SU-DHL-6 (cell line): Measurements from ENCODE around the gene BID.
"Not testable (repeated sequence)": the region's sequence is repeated elsewhere in the genome, so short reads cannot be mapped to it uniquely, and the experiment has no call there.

Experiments
- EZH2phosphoT487 ChIP-seq: fragments of 200-600 bp; sonication (generic), shearing (Covaris generic); conservative IDR thresholded peaks from 2 replicates; pipeline ENCODE4 v1.6.1; 2018; ENCODE audit warnings: mild to moderate bottlenecking, antibody characterized with exemption, low read length, moderate library complexity, mixed read lengths
- TF ChIP-seq, protein P1 (sequence below): fragments of 200-600 bp; sonication (generic); IDR thresholded peaks from one replicate; pipeline ENCODE4 v1.5.1; 2017; ENCODE audit warnings: antibody characterized with exemption, mild to moderate bottlenecking, low read length, moderate library complexity; ENCODE audit not compliant: insufficient read depth, poor library complexity, severe bottlenecking

DNA sequence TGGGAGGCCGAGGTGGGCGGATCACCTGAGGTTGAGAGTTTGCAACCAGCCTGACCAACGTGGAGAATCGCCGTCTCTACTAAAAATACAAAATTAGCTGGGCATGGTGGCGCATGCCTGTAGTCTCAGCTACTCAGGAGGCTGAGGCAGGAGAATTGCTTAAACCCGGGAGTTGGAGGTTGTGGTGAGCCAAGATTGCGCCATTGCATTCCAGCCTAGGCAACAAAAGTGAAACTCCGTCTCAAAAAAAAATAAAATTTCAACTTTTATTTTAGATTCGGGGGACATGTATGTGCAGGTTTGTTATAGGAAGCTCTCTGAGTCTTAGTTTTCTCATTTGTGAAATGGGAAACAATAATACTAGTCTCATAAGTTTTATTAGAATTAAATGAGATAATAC is 77.1 kb downstream of the BID start:
- TF ChIP-seq, protein P1, sequence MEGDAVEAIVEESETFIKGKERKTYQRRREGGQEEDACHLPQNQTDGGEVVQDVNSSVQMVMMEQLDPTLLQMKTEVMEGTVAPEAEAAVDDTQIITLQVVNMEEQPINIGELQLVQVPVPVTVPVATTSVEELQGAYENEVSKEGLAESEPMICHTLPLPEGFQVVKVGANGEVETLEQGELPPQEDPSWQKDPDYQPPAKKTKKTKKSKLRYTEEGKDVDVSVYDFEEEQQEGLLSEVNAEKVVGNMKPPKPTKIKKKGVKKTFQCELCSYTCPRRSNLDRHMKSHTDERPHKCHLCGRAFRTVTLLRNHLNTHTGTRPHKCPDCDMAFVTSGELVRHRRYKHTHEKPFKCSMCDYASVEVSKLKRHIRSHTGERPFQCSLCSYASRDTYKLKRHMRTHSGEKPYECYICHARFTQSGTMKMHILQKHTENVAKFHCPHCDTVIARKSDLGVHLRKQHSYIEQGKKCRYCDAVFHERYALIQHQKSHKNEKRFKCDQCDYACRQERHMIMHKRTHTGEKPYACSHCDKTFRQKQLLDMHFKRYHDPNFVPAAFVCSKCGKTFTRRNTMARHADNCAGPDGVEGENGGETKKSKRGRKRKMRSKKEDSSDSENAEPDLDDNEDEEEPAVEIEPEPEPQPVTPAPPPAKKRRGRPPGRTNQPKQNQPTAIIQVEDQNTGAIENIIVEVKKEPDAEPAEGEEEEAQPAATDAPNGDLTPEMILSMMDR: not testable (repeated sequence)
- not testable (repeated sequence) for TF ChIP-seq EZH2phosphoT487
